ENCODE results near the gene GAGE10. TPM values are rescaled to one million over a fixed set of nuclear protein-coding genes. Genes with fewer than 3 reads are reported as not detected.

The GAGE10 gene
- total and polyA plus RNA-seq, 2 of the 8 experiments (the other 6 are each of a cell fraction or from before 2014, with no cell fraction given), result not detected

DNA sequence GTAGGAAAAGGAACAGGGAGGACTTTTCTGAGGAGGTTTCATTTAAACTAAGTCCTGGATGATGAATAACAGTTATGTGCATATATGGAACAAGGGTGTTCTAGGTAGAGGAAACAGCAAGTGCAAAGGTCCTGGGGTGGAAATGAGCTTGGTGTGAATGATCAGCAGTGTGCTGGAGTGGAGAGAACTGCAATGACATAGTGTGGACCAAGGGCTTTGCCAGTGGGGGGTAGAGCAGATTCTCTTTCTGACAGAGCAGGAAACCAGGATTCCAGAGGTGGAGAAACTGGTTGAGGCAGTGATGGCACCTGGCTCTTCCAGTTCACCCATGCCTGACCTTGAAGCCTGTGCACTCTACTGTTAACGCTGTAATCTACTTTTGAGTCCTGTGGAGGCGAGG, 32.1 kb upstream of the GAGE10 start:
- Histone ChIP-seq H4K8ac (ENCODE audit: extremely low read depth, insufficient read depth, low read length) (no peak overlapping the region), H3K4ac (replicated peaks; ENCODE audit: insufficient read length, low read depth, low read length) (no peak overlapping the region), H3K4me3 (ENCODE audit: extremely low read depth in 1 of 4, insufficient read depth in 2 of 4, low read depth in 3 of 4, low read length in 4 of 4) (peak overlapping the region in 2 of 4 experiments; percentile 4 to 83; a peak in 3 of 8 replicates), H2AK5ac (ENCODE audit: low read depth, low read length) (no peak overlapping the region), H2BK15ac (ENCODE audit: low read length) (no peak overlapping the region), H3K27ac (ENCODE audit: low read depth, low read length) (no peak overlapping the region), H3K23ac (ENCODE audit: insufficient read length) (no peak overlapping the region), H3K9me3 (ENCODE audit: insufficient read depth in 2 of 2, low read depth in 1 of 2, low read length in 1 of 2) (no peaks in the 10 kb centered on the region), H3K79me2 (ENCODE audit: control insufficient read depth in 1 of 2, insufficient read depth in 2 of 2, low read length in 2 of 2) (peaks cover 12 to 38% of the 10 kb centered on the region in 2 experiments; a peak in 3 of 4 replicates), H2BK12ac (ENCODE audit: low read depth, low read length) (no peak overlapping the region), H3K23me2 (ENCODE audit: low read depth, low read length) (no peaks in the 10 kb centered on the region; the same call in 1 of the 2 replicates), H3K18ac (ENCODE audit: extremely low read depth, low read length) (no peak overlapping the region), H2AFZ (ENCODE audit: low read length) (no peak overlapping the region), H3K9ac (replicated peaks in 1 of 4; ENCODE audit: extremely low read depth in 1 of 4, low read depth in 3 of 4, low read length in 3 of 4) (no peak overlapping the region), H4K5ac (ENCODE audit: insufficient read length, low read depth, low read length) (no peak overlapping the region), H4K91ac (replicated peaks; ENCODE audit: insufficient read length, low read length) (no peak overlapping the region), H3K27me3 (replicated peaks in 1 of 4; ENCODE audit: control insufficient read depth in 3 of 4, extremely low read depth in 1 of 4, insufficient read depth in 3 of 4, low read length in 3 of 4) (no peaks in the 10 kb centered on the region), H4K20me1 (replicated peaks in 1 of 2; ENCODE audit: control insufficient read depth in 1 of 2, insufficient read depth in 2 of 2, low read length in 2 of 2) (peaks cover 0 to 17% of the 10 kb centered on the region in 2 experiments), H3K56ac (replicated peaks; ENCODE audit: insufficient read length, low read depth, low read length) (no peak overlapping the region), H3K79me1 (ENCODE audit: low read depth, low read length) (peaks cover 2% of the 10 kb centered on the region; the same call in 1 of the 2 replicates), H3K14ac (ENCODE audit: insufficient read length) (no peak overlapping the region), H3K36me3 (ENCODE audit: control insufficient read depth in 2 of 4, insufficient read depth in 4 of 4, low read length in 3 of 4) (no peaks in the 10 kb centered on the region), H3K4me1 (replicated peaks in 1 of 4; ENCODE audit: control insufficient read depth in 3 of 4, insufficient read depth in 4 of 4, low read length in 3 of 4) (peaks cover 0 to 14% (median 5%) of the 10 kb centered on the region in 4 experiments; a peak in 4 of 7 replicates), H3K4me2 (ENCODE audit: insufficient read depth in 1 of 2, low read depth in 2 of 2, low read length in 2 of 2) (peak overlapping the region in 1 of 2 experiments; percentile 93; a peak in 2 of 4 replicates), H2BK120ac (replicated peaks; ENCODE audit: low read depth, low read length) (no peak overlapping the region), H2BK5ac (ENCODE audit: low read depth, low read length) (no peak overlapping the region), H2BK20ac (ENCODE audit: low read length) (no peak overlapping the region)
- DNase-seq (ENCODE audit: low read depth in 1 of 2, low spot score in 2 of 2) (no peak), FAIRE-seq (no peak)
- ChIA-PET CTCF (ENCODE audit: partially characterized antibody) (no interaction called here), POLR2A (ENCODE audit: partially characterized antibody) (interaction anchor here (1.0 to 1.5 kb wide), 2 partner anchors 10 to 11 kb away, joined by 3 to 4 read pairs; no protein-coding TSS in a partner anchor)
- WGBS, 2 experiments (ENCODE audit: extremely low coverage in 1 of 2, insufficient coverage in 1 of 2, insufficient read length in 1 of 2, insufficient replicate concordance in 2 of 2, low coverage in 1 of 2, low lambda C conversion rate in 2 of 2, missing lambda C conversion rate in 1 of 2), result 100% methylated on average over 2 of the region's 2 CpGs; no CpG with 5 or more reads in 1 of the 2 experiments
- TF ChIP-seq CHD1 (IDR thresholded peaks at IDR 0.05; ENCODE audit: low read depth, low read length), result no peak

Data from H1 (cell line).